ENCODE results near the gene SLC2A9.

GRCh38 chr4:10053635-10054453 is 32.5 kb upstream of the SLC2A9 start:
- TF ChIP-seq CTCF (IDR thresholded peaks at IDR 0.05) (no peak), POLR2AphosphoS5 (IDR thresholded peaks at IDR 0.05) (no peak), POLR2A (IDR thresholded peaks at IDR 0.05) (no peak)
